NCI-H226 (cell line): ENCODE data around the gene MYO1F.
"Not testable (repeated sequence)": the region's sequence is repeated elsewhere in the genome, so short reads cannot be mapped to it uniquely, and the experiment has no call there.

Experiments used
- DNase-seq: peaks from one replicate; pipeline ENCODE4 v3.0.0-alpha.2; 2015

Gene MYO1F

DNA sequence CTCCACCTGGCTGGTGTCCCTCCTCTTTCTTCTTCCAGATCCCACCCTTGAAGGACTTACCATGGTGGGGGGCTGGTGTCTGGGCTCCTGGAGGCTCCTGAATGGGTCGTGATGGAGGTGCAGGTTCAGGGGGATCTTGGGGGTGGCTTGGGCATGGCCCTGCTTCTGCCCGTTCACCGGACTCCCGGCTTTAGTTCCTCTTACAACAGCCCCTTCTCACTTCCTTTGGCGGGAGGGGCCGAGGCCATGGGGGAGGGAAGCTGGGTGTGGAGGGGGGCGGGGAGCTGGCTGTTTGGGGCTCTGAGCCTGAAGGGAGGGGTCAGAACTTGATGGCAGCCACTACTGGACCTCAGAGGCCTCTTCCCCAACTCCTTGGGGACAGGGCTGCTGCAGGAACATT, at the start of gene MYO1F:
Gene MYO1F, minus strand, starts transcription at position 196 of the 400 bp plus-strand sequence. Its CDS starts 133 bp downstream, at position 63.
- no peak for DNase-seq

GRCh38 chr19:8626842-8627241, 49.6 kb upstream of the MYO1F start:
- DNase-seq, result no peak

DNA sequence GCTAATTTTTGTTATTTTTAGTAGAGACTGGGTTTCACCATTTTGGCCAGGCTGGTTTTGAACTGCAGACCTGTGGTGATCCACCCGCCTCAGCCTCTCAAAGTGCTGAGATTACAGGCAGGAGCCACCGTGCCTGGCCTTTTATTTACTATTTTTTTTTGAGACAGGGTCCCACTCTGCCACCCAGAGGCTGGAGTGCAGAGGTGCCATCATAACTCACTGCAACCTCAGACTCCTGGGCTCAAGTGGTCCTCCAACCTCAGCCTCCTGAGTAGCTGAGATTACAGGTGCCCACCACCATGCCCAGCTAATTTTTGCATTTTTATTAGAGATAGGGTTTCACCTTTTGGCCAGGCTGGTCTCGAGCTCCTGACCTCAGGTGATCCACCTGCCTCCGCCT, 45.6 kb upstream of the MYO1F start:
- not testable (repeated sequence) for DNase-seq

GRCh38 chr19:8618751-8619150, 41.5 kb upstream of the MYO1F start:
- DNase-seq, result no peak

GRCh38 chr19:8617984-8618383, 40.7 kb upstream of the MYO1F start:
- DNase-seq, result no peak

DNA sequence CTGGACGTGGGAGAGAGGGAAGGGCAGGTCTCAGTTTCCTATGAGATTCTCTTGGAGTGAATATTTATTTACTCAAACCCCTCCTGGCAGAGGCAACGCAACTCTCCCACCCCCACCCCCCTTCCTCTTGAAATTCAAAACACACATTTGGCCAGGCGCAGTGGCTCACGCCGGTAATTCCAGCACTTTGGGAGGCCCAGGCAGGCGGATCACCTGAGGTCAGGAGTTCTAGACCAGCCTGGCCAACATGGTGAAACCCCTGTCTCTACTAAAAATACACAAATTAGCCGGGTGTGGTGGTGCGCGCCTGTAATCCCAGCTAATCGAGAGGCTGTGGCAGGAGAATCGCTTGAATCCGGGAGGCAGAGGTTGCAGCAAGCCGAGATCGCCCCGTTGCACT, 40.1 kb upstream of the MYO1F start:
- DNase-seq, result not testable (repeated sequence)

GRCh38 chr19:8616861-8617260, 39.6 kb upstream of the MYO1F start:
- no peak for DNase-seq

- DNase-seq, result peak; percentile 45
Measured at GRCh38 chr19:8615813-8616596, 38.8 kb upstream of the MYO1F start.

DNA sequence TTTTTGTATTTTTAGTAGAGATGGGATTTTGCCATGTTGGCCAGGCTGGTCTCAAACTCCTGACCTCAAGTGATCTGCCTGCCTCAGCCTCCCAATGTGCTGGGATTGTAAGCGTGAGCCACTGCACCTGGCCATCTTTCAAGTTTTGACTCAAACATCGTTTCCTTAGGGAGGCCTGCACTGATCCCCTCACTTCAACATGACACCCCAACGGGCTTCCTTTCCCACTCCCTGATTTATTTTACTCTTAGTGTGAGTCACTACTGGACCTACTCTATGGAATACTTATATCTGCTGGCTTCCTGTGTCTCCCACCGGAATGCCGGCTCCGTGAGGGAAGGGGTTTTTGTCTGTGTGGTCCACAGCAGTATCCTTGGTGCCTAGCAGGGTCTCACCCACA, 37.8 kb upstream of the MYO1F start:
- peak; percentile 73 for DNase-seq

DNA sequence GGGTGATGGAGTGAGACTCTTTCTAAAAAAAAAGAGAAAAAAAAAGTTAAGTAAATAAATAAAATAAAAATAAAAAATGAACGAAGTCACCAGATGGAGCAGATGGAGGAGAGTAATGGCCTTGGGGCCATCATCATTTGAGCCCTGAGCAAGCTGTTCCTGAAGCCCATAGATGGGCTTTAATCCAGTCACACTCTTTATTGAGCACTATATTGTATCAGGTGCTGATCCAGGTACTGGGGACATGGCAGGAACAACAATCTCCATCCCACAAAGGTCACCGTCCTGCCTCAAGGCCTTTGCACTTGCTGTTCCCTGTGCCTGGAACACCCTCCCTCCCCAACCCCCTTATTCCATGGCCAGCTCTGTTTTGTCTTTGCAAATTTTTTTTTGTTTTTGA, 37.2 kb upstream of the MYO1F start:
- no peak for DNase-seq

GRCh38 chr19:8612807-8613171, 35.5 kb upstream of the MYO1F start:
- DNase-seq, result no peak

- peak; percentile 72 for DNase-seq
Measured at GRCh38 chr19:8611877-8612806, 34.9 kb upstream of the MYO1F start.

DNA sequence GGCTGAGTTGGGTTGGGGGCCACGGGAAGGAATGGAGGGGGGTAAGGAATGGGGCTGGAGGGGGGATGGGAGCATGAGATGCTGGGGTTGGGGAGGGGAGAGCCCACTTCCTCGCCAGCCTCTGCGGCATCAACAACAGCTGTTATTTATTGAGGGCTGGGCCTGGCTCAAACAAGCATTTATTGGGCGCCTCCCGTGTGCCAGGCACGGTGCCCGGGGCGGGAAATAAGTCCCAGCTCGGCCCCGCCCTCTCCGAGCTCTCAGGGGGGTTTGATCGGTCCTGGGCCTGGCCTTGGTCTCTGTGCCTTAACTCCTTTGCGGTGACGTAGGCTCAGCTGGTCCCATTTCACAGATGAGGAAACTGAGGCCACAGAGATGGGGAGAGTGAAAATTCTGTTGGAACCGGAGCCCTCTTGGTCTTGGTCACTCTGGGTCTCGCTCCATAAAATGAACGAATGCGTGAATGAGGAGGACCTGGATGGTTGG, 34.2 kb upstream of the MYO1F start:
- DNase-seq, result no peak

- DNase-seq, result no peak
Measured at GRCh38 chr19:8610936-8611300, 33.7 kb upstream of the MYO1F start.

- DNase-seq, result peak; percentile 33
Measured at GRCh38 chr19:8610041-8610935, 33.0 kb upstream of the MYO1F start, which contains the start of gene ADAMTS10. TSS of gene ADAMTS10 (minus strand) at chr19:8610715. CDS start at chr19:8605710, 5,005 bp downstream.

- DNase-seq, result peak; percentile 59
Measured at GRCh38 chr19:8609279-8610040, 32.2 kb upstream of the MYO1F start.

- no peak for DNase-seq
Measured at GRCh38 chr19:8608941-8609278, 31.7 kb upstream of the MYO1F start.

DNA sequence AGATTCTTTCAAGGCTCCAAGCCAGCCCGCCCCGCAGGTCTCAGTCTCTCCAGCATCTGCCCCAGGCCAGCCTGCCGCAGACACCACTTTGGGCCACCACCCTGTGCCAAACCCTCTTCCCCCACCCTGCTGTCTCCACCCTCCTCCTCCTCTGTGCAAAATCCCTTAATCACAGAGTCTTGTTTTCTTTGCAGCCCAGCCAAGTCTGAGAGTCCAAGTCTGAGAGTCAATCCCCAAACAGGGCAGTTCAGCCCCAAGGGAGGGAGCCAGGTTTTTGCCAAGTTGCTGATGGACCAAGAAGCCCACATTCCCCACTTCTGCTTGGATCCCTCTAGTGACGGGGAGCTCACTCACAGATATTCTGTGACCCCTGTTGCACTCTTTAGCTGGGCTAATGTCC, 30.1 kb upstream of the MYO1F start:
- DNase-seq, result no peak

- no peak for DNase-seq
Measured at GRCh38 chr19:8605514-8605913, 28.3 kb upstream of the MYO1F start.

DNA sequence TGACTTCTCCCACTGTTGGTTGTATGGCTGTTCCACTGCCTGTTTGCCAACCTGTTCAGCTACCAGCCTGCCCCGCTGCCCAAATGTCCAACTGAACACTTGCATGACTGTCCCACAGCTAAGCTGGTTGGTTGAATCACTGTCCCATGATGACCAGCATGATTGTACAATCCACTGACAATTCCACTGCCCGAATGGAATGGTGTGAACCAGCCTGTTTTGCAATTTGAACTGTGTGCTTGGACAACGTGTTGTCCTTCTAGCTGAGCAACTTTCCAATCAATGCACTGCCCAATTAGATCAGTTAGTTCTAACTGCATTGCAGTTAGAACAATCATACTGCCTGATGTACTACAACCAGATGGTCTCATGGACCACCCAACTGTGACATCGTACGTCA, 24.6 kb upstream of the MYO1F start:
- DNase-seq, result no peak

GRCh38 chr19:8600816-8601215, 23.6 kb upstream of the MYO1F start:
- no peak for DNase-seq

DNA sequence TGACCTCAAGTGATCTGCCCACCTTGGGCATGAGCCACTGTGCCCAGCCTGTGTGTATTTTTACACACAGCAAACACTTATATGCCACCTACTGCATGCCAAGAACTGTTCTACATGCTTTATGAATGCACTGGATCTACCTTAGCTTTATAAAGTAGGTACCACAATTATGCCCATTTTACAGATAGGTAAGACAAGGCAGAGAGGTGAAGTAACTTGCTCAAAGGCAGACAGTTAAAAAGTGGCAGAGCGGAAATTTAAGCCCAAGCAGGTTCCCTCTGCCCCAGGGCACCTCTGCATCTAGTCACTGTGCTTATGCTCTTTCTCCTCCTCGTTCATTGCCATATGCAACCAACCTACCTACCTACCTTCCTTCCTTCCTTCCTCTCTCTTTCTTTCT, 22.8 kb upstream of the MYO1F start:
- no peak for DNase-seq
